ENCODE measurements around the gene BUB3.
"Not testable (repeated sequence)": the region's sequence is repeated elsewhere in the genome, so short reads cannot be mapped to it uniquely, and the experiment has no call there.

Gene BUB3

GRCh38 chr10:123154711-123155505 lies 706 bp downstream of the BUB3 start:
- DNase-seq = peak; percentile 50

GRCh38 chr10:123156078-123156477 lies 1.9 kb downstream of the BUB3 start:
- DNase-seq = no peak

- DNase-seq = no peak
These were observed 3.0 kb downstream of the BUB3 start for GRCh38 chr10:123157210-123157609.

- DNase-seq = no peak
These were observed 4.5 kb downstream of the BUB3 start for GRCh38 chr10:123158682-123159081.

GRCh38 chr10:123160311-123160980 lies 6.2 kb downstream of the BUB3 start:
- no peak for DNase-seq

GRCh38 chr10:123164319-123164718 lies 10.1 kb downstream of the BUB3 start:
- DNase-seq = no peak

- no peak for DNase-seq
These were observed 11.4 kb downstream of the BUB3 start for GRCh38 chr10:123165445-123166072.

- no peak for DNase-seq
These were observed 12.4 kb downstream of the BUB3 start for GRCh38 chr10:123166618-123167017.

- DNase-seq = no peak
These were observed 16.8 kb downstream of the BUB3 start for GRCh38 chr10:123170961-123171360.

GRCh38 chr10:123171616-123172015 lies 17.4 kb downstream of the BUB3 start:
- DNase-seq = not testable (repeated sequence)

GRCh38 chr10:123175389-123176387 lies 21.5 kb downstream of the BUB3 start:
- no peak for DNase-seq

GRCh38 chr10:123178390-123178789 lies 24.2 kb downstream of the BUB3 start:
- not testable (repeated sequence) for DNase-seq

- no peak for DNase-seq
These were observed 26.2 kb downstream of the BUB3 start for GRCh38 chr10:123180101-123181090.

- DNase-seq = no peak
These were observed 29.5 kb downstream of the BUB3 start for GRCh38 chr10:123183724-123184123.

GRCh38 chr10:123187781-123188180 lies 33.6 kb downstream of the BUB3 start:
- DNase-seq = no peak

- no peak for DNase-seq
These were observed 37.7 kb downstream of the BUB3 start for GRCh38 chr10:123191886-123192285.

GRCh38 chr10:123194056-123194455 lies 39.9 kb downstream of the BUB3 start:
- no peak for DNase-seq

- no peak for DNase-seq
These were observed 46.3 kb downstream of the BUB3 start for GRCh38 chr10:123200531-123200930.

GRCh38 chr10:123202506-123202905 lies 48.3 kb downstream of the BUB3 start:
- DNase-seq = no peak

GRCh38 chr10:123203393-123204126 lies 49.4 kb downstream of the BUB3 start:
- no peak for DNase-seq

GRCh38 chr10:123204127-123204461 lies 49.9 kb downstream of the BUB3 start:
- DNase-seq = no peak

All from stimulated activated CD4-positive, alpha-beta T cell treated with anti-CD3 and anti-CD28 coated beads, Interleukin-4, amount 100 ng/mL, for 24 hours (primary cell).